Mammary epithelial cell (primary cell): Measurements from ENCODE around the gene LINS1.

Experiments
- EZH2 ChIP-seq: IDR thresholded peaks from 2 replicates; pipeline ENCODE4 v1.6.1; 2012; ENCODE audit warnings: low read length, inconsistent platforms, borderline replicate concordance
- TF ChIP-seq, protein P1 (sequence below), 2 donors: IDR thresholded peaks in 1 of 2; conservative IDR thresholded peaks in 1 of 2; 2 replicates each; pipeline ENCODE4 v1.5.1; 2011 to 2012; ENCODE audit warnings: inconsistent platforms in 2 of 2, low read length in 2 of 2, mild to moderate bottlenecking in 2 of 2, control low read depth in 1 of 2, low read depth in 1 of 2; ENCODE audit not compliant: insufficient read depth in 1 of 2; ENCODE audit errors: extremely low read depth in 1 of 2

- TF ChIP-seq, protein P1, sequence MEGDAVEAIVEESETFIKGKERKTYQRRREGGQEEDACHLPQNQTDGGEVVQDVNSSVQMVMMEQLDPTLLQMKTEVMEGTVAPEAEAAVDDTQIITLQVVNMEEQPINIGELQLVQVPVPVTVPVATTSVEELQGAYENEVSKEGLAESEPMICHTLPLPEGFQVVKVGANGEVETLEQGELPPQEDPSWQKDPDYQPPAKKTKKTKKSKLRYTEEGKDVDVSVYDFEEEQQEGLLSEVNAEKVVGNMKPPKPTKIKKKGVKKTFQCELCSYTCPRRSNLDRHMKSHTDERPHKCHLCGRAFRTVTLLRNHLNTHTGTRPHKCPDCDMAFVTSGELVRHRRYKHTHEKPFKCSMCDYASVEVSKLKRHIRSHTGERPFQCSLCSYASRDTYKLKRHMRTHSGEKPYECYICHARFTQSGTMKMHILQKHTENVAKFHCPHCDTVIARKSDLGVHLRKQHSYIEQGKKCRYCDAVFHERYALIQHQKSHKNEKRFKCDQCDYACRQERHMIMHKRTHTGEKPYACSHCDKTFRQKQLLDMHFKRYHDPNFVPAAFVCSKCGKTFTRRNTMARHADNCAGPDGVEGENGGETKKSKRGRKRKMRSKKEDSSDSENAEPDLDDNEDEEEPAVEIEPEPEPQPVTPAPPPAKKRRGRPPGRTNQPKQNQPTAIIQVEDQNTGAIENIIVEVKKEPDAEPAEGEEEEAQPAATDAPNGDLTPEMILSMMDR (conservative IDR thresholded peaks at IDR 0.05 in 1 of 2, IDR thresholded peaks at IDR 0.05 in 1 of 2; ENCODE audit: extremely low read depth in 1 of 2, insufficient read depth in 1 of 2, low read depth in 1 of 2, low read length in 2 of 2), result no peak
- TF ChIP-seq EZH2, result no peak
These were observed 76.5 kb downstream of the LINS1 start for GRCh38 chr15:100525436-100525835.
